Karpas-422 (cell line): ENCODE data around the gene UNKL. TPM values are rescaled to one million over a fixed set of nuclear protein-coding genes. Genes with fewer than 3 reads are reported as not detected.

Experiments
- DNase-seq: peaks from one replicate; pipeline ENCODE4 v3.0.0-alpha.2; 2015
- H2AFZ ChIP-seq: fragments of 200-600 bp; sonication (generic); 2 replicates; pipeline ENCODE4 v1.6.1; 2014; ENCODE audit warnings: antibody characterized with exemption, low read length, mixed read lengths
- H3K27ac ChIP-seq: fragments of 200-600 bp; sonication (generic); 2 replicates; pipeline ENCODE4 v1.5.1; 2014; ENCODE audit warnings: mild to moderate bottlenecking, low read length, moderate library complexity
- H3K27me3 ChIP-seq: fragments of 200-600 bp; sonication (generic); 2 replicates; pipeline ENCODE4 v1.6.1; 2014; ENCODE audit warnings: low read length, mixed read lengths
- H3K36me3 ChIP-seq: fragments of 200-600 bp; sonication (generic); 2 replicates; pipeline ENCODE4 v1.6.1; 2014; ENCODE audit warnings: low read length, mixed read lengths; ENCODE audit not compliant: insufficient read depth
- H3K4me1 ChIP-seq: fragments of 200-600 bp; sonication (generic); 2 replicates; pipeline ENCODE4 v1.6.1; 2014; ENCODE audit warnings: mild to moderate bottlenecking, low read length, mixed read lengths
- H3K4me2 ChIP-seq: fragments of 200-600 bp; sonication (generic); 2 replicates; pipeline ENCODE4 v1.6.1; 2014; ENCODE audit warnings: low read length, low read depth, mild to moderate bottlenecking; ENCODE audit not compliant: poor library complexity, severe bottlenecking
- H3K4me3 ChIP-seq: fragments of 200-600 bp; sonication (generic); 2 replicates; pipeline ENCODE4 v1.5.1; 2014; ENCODE audit warnings: mild to moderate bottlenecking, antibody characterized with exemption, low read length, mixed read lengths
- H3K79me2 ChIP-seq: fragments of 200-600 bp; sonication (generic); 2 replicates; pipeline ENCODE4 v1.6.1; 2014; ENCODE audit warnings: mild to moderate bottlenecking, low read length, mixed read lengths
- H3K9ac ChIP-seq: fragments of 200-600 bp; sonication (generic); 2 replicates; pipeline ENCODE4 v1.6.0; 2014; ENCODE audit warnings: low read length
- H3K9me2 ChIP-seq: fragments of 200-600 bp; sonication (generic), shearing (Covaris generic); replicated peaks from 2 replicates; pipeline ENCODE4 v1.6.0; 2014; ENCODE audit warnings: mild to moderate bottlenecking, low read length, moderate library complexity; ENCODE audit not compliant: insufficient read depth
- H3K9me3 ChIP-seq: fragments of 300-700, 200-600 bp; sonication (generic); 2 replicates; pipeline ENCODE4 v1.6.1; 2014; ENCODE audit warnings: low read length, mixed read lengths
- H4K20me1 ChIP-seq: fragments of 200-600 bp; sonication (generic); 2 replicates; pipeline ENCODE4 v1.6.1; 2014; ENCODE audit warnings: mild to moderate bottlenecking, antibody characterized with exemption, low read length, low read depth; ENCODE audit not compliant: insufficient read depth
- total RNA-seq: library from RNA; depleted of rRNA; stranded (reverse); fragments of >200 nt; shearing (Covaris generic); gene quantifications from 2 replicates; pipeline ENCODE4 v1.2.3, GENCODE V29; 2014; ENCODE audit warnings: low replicate concordance

The UNKL gene
- total RNA-seq, 1 experiment from 2014 or later, result 20.8 TPM

DNA sequence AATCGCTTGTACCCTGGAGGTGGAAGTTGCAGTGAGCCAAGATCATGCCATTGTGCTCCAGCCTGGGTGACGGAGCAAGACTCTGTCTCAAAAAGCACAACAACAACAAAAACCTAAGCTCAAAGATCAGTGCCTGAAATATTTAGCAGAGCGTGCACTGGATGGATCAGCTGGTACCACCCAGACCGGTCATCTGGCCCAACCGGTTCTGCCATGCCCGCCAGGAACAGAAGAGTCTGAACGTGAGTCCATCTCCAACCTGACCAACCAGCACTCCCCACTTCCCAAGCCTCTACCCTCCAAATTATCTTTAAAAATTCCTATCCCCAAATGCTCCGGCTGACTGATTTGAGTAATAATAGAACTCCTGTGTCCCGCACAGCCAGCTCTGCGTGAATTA lies 7.6 kb upstream of the UNKL start:
- Histone ChIP-seq H3K4me3 (no peak overlapping the region), H3K4me2 (no peak overlapping the region), H3K79me2 (peaks cover 25% of the 10 kb centered on the region), H3K27ac (no peak overlapping the region), H3K27me3 (no peaks in the 10 kb centered on the region), H3K4me1 (peaks cover 17% of the 10 kb centered on the region), H3K9me2 (no peaks in the 10 kb centered on the region), H3K9ac (no peak overlapping the region), H2AFZ (no peak overlapping the region), H3K9me3 (no peaks in the 10 kb centered on the region), H4K20me1 (no peaks in the 10 kb centered on the region), H3K36me3 (no peaks in the 10 kb centered on the region; the same call in 1 of the 2 replicates)
- no peak for DNase-seq

DNA sequence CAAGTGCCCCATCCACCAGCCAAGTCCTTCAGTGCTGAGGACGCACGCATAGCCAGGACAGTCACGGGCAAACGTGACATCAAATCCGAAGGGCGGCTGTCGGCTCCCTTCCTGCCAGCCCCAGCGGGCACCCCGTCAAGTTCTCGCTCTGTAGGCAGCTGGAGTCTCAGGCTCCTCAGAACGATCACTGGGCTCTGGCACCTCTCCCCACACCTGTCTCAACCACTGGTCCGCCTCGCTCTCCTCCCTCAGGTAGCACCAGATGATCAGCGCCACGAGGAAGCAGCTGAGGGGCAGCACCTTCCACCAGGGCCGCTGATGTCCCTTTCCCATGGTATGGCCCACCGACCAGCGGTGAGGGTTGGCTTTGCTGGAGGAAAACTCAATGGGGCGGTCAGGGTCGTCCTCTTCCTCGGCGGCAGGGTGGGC lies 5.6 kb upstream of the UNKL start:
- H3K4me3 ChIP-seq, result peak overlapping the region; percentile 90
- H3K9me2 ChIP-seq, result no peaks in the 10 kb centered on the region
- H3K79me2 ChIP-seq, result peaks cover 25% of the 10 kb centered on the region
- H2AFZ ChIP-seq, result no peak overlapping the region
- H3K36me3 ChIP-seq, result no peaks in the 10 kb centered on the region; the same call in 1 of the 2 replicates
- no peak overlapping the region for H3K27ac ChIP-seq
- no peaks in the 10 kb centered on the region for H4K20me1 ChIP-seq
- DNase-seq, result no peak
- H3K9ac ChIP-seq, result peak overlapping the region; percentile 88
- peak overlapping the region; percentile 62 for H3K4me2 ChIP-seq
- H3K27me3 ChIP-seq, result no peaks in the 10 kb centered on the region
- peaks cover 17% of the 10 kb centered on the region for H3K4me1 ChIP-seq
- no peaks in the 10 kb centered on the region for H3K9me3 ChIP-seq

DNA sequence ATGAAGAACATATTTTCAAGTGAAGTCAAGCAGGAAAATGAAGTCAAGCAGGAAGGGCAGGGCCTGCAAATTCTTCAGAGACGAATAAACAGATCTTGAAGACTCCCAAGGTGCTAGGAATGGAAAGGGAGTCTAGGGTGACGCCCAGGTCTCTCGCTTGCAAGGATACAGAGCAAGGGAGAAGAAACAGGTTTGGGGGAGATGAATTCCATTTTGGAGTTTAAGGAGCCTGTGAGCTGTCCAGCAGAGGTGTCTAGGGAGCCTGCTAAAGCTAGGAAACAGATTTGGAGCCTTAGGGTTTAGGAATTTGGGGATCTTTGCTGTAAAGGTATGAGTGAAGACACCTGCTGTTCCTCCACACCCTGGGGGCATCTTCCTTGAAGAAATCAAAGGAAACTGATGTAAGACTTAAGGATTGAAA lies 2.0 kb upstream of the UNKL start:
- Histone ChIP-seq H3K4me2 (no peak overlapping the region), H3K27ac (no peak overlapping the region), H3K36me3 (no peaks in the 10 kb centered on the region; the same call in 1 of the 2 replicates), H2AFZ (no peak overlapping the region), H3K4me3 (no peak overlapping the region), H3K4me1 (peaks cover 25% of the 10 kb centered on the region), H4K20me1 (no peaks in the 10 kb centered on the region), H3K9me2 (no peaks in the 10 kb centered on the region), H3K79me2 (peaks cover 29% of the 10 kb centered on the region), H3K9ac (no peak overlapping the region), H3K9me3 (no peaks in the 10 kb centered on the region), H3K27me3 (no peaks in the 10 kb centered on the region)
- DNase-seq, result no peak

GRCh38 chr16:1413684-1414531 lies 596 bp downstream of the UNKL start:
- peak overlapping the region; percentile 93 for H3K4me3 ChIP-seq
- H3K9ac ChIP-seq, result peak overlapping the region; percentile 93
- 0 out of 2 replicates have a peak overlapping the region, but pooled peaks have one; percentile 18 for H3K27ac ChIP-seq
- no peaks in the 10 kb centered on the region; the same call in 1 of the 2 replicates for H3K36me3 ChIP-seq
- H3K27me3 ChIP-seq, result no peaks in the 10 kb centered on the region
- H3K9me2 ChIP-seq, result no peaks in the 10 kb centered on the region
- no peaks in the 10 kb centered on the region for H3K9me3 ChIP-seq
- H2AFZ ChIP-seq, result peak overlapping the region; percentile 87; the same call in 1 of the 2 replicates
- no peaks in the 10 kb centered on the region for H4K20me1 ChIP-seq
- peaks cover 12% of the 10 kb centered on the region for H3K4me1 ChIP-seq
- peaks cover 15% of the 10 kb centered on the region for H3K79me2 ChIP-seq
- peak overlapping the region; percentile 85 for H3K4me2 ChIP-seq
- DNase-seq, result peak; percentile 85

DNA sequence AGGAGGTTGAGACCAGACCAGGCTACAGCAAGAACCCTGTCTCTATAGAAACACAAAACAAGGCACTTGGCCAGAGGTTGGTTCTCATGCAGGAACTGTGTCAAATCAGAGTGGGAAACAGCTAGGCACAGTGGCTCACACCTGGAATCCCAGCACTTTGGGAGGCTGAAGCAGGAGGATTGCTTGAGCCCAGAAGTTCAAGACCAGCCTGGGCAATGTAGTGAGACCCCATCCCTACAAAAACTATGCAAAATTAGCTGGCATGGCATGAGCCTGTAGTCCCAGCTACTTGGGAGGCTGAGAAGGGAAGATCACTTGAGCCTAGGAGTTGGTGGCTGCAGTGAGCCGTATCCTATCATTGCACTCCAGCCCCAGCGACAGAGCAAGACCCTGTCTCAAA lies 1.7 kb downstream of the UNKL start:
- H4K20me1 ChIP-seq, result peaks cover 4% of the 10 kb centered on the region; the same call in 1 of the 2 replicates
- H3K4me2 ChIP-seq, result no peak overlapping the region

GRCh38 chr16:1408171-1408837 lies 6.2 kb downstream of the UNKL start:
- peak overlapping the region; percentile 78 for H3K4me3 ChIP-seq
- peak overlapping the region; percentile 77 for H3K9ac ChIP-seq
- H3K79me2 ChIP-seq, result peaks cover 13% of the 10 kb centered on the region
- no peaks in the 10 kb centered on the region for H3K9me2 ChIP-seq
- no peaks in the 10 kb centered on the region for H3K27me3 ChIP-seq
- H3K4me1 ChIP-seq, result peaks cover 9% of the 10 kb centered on the region
- peak overlapping the region; percentile 83 for H3K4me2 ChIP-seq
- peak; percentile 98 for DNase-seq
- H2AFZ ChIP-seq, result peak overlapping the region; percentile 90; the same call in 1 of the 2 replicates
- peaks cover 11% of the 10 kb centered on the region; the same call in 1 of the 2 replicates for H4K20me1 ChIP-seq
- H3K27ac ChIP-seq, result no peak overlapping the region
- no peaks in the 10 kb centered on the region for H3K36me3 ChIP-seq
- H3K9me3 ChIP-seq, result no peaks in the 10 kb centered on the region

More for the DNA sequence above, 1.7 kb downstream of the UNKL start:
- no peak overlapping the region for H3K9ac ChIP-seq
- peaks cover 13% of the 10 kb centered on the region for H3K4me1 ChIP-seq
- no peak overlapping the region for H3K4me3 ChIP-seq
- H3K79me2 ChIP-seq, result peaks cover 8% of the 10 kb centered on the region
- H2AFZ ChIP-seq, result no peak overlapping the region
- no peaks in the 10 kb centered on the region for H3K9me2 ChIP-seq
- H3K27ac ChIP-seq, result no peak overlapping the region
- no peak for DNase-seq
- H3K27me3 ChIP-seq, result no peaks in the 10 kb centered on the region
- H3K36me3 ChIP-seq, result no peaks in the 10 kb centered on the region
- no peaks in the 10 kb centered on the region for H3K9me3 ChIP-seq

DNA sequence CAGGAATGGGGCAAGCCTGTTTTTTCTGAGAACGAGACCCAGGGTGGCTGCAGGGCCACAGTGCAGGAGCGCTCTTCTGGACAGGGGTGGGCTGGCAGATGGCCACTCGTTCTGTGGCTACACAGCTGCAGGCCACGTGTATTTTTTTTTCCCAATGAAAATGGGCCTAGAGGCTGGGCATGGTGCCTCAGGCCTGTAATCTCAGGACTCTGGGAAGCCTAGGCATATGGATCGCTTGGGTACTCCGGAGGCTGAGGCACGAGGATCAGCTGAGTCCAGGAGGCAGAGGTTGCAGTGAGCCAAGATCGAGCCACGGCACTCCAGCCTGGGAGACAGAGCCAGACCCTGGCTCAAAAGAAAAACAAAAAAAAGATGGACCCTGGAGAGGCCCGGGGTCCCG lies 6.8 kb downstream of the UNKL start:
- no peak overlapping the region for H2AFZ ChIP-seq
- no peak for DNase-seq
- H3K9ac ChIP-seq, result peak overlapping the region; percentile 53

GRCh38 chr16:1403733-1404132 lies 10.8 kb downstream of the UNKL start:
- no peaks in the 10 kb centered on the region for H3K9me3 ChIP-seq
- no peak for DNase-seq
- H3K4me2 ChIP-seq, result no peak overlapping the region
- no peaks in the 10 kb centered on the region for H3K9me2 ChIP-seq
- H3K4me3 ChIP-seq, result no peak overlapping the region
- no peaks in the 10 kb centered on the region for H3K27me3 ChIP-seq
- H2AFZ ChIP-seq, result no peak overlapping the region
- H3K79me2 ChIP-seq, result peaks cover 10% of the 10 kb centered on the region
- no peaks in the 10 kb centered on the region for H3K36me3 ChIP-seq
- peaks cover 11% of the 10 kb centered on the region; the same call in 1 of the 2 replicates for H4K20me1 ChIP-seq
- H3K27ac ChIP-seq, result no peak overlapping the region
- H3K4me1 ChIP-seq, result peaks cover 8% of the 10 kb centered on the region
- H3K9ac ChIP-seq, result no peak overlapping the region

More for the DNA sequence above, 6.8 kb downstream of the UNKL start:
- H3K4me1 ChIP-seq, result peaks cover 9% of the 10 kb centered on the region
- peaks cover 13% of the 10 kb centered on the region for H3K79me2 ChIP-seq
- H3K4me3 ChIP-seq, result peak overlapping the region; percentile 78
- peaks cover 11% of the 10 kb centered on the region; the same call in 1 of the 2 replicates for H4K20me1 ChIP-seq
- H3K36me3 ChIP-seq, result no peaks in the 10 kb centered on the region
- no peaks in the 10 kb centered on the region for H3K9me2 ChIP-seq
- no peak overlapping the region for H3K27ac ChIP-seq
- H3K27me3 ChIP-seq, result no peaks in the 10 kb centered on the region
- H3K9me3 ChIP-seq, result no peaks in the 10 kb centered on the region
- H3K4me2 ChIP-seq, result peak overlapping the region; percentile 83
